Epithelial cell of proximal tubule (primary cell): ENCODE measurements around the gene FAM169A. TPM values are rescaled to one million over a fixed set of nuclear protein-coding genes. Genes with fewer than 3 reads are reported as not detected.

Experiments used
- total RNA-seq: library from RNA; depleted of rRNA; stranded (reverse); fragments of >200 nt; gene quantifications from 2 replicates; pipeline ENCODE4 v1.2.3, GENCODE V29; 2015

Gene FAM169A
- total RNA-seq, 1 donor from 2014 or later: 8.9 TPM

Other genes starting within 250 kb of the FAM169A start
- gene ENC1, start 225.7 kb downstream of the FAM169A start, total RNA-seq: 65.8 and 90.5 TPM in 2 replicates
- 94.2 and 119 TPM in 2 replicates for gene HEXB, start 181.2 kb downstream of the FAM169A start, total RNA-seq
- gene GFM2, start 99.3 kb downstream of the FAM169A start, total RNA-seq: 19.1 and 29.6 TPM in 2 replicates
- gene NSA2, start 99.1 kb downstream of the FAM169A start, total RNA-seq: 99.4 and 143 TPM in 2 replicates
- gene GCNT4, start 186.2 kb upstream of the FAM169A start, total RNA-seq: 2.3 and 2.7 TPM in 2 replicates